ENCODE measurements around the gene APOL2.
"Not testable (repeated sequence)": the region's sequence is repeated elsewhere in the genome, so short reads cannot be mapped to it uniquely, and the experiment has no call there.

Gene APOL2, protein sequence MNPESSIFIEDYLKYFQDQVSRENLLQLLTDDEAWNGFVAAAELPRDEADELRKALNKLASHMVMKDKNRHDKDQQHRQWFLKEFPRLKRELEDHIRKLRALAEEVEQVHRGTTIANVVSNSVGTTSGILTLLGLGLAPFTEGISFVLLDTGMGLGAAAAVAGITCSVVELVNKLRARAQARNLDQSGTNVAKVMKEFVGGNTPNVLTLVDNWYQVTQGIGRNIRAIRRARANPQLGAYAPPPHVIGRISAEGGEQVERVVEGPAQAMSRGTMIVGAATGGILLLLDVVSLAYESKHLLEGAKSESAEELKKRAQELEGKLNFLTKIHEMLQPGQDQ

DNA sequence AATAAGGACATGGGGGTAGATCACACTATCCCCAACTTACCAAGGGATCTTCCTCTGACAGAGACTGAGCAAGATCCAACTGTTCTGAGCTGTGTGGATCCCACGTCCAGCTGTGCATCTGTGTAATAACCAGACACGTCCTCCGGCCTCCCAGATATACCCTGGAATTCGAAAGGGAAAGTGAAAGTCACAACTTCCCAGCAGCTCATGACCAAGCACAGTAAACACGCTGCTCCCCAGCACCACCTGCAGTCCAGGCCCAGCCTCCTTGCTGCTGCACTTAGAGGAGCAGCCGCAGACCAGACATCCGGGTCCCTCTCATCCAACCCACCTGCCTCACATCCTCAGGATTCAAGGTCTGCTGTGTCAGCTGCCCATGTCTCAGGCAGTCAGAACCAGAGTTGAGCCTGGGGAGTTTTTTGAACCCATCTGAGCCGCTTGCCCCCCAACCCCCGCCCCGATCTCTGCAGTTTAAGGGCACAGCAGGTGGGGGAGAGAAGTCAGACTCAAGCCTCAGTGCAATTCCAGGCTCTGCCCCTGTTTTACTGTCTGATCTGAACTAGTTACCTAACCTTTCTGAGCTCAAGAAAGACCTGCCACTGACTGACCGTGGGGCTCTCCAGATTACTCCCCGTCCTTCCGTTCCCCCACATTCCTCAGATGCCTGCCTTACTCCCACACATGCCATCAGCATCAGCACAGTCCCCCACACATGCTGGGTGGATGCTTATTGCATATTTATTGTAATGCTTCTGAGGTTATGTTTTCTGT, at the start of gene APOL2:
APOL2 (minus strand) TSS at position 127 of the 771 bp plus-strand sequence. CDS start 6,365 bp downstream, outside the sequence.
- peak; percentile 67 for DNase-seq (ENCODE audit: low read depth)

DNA sequence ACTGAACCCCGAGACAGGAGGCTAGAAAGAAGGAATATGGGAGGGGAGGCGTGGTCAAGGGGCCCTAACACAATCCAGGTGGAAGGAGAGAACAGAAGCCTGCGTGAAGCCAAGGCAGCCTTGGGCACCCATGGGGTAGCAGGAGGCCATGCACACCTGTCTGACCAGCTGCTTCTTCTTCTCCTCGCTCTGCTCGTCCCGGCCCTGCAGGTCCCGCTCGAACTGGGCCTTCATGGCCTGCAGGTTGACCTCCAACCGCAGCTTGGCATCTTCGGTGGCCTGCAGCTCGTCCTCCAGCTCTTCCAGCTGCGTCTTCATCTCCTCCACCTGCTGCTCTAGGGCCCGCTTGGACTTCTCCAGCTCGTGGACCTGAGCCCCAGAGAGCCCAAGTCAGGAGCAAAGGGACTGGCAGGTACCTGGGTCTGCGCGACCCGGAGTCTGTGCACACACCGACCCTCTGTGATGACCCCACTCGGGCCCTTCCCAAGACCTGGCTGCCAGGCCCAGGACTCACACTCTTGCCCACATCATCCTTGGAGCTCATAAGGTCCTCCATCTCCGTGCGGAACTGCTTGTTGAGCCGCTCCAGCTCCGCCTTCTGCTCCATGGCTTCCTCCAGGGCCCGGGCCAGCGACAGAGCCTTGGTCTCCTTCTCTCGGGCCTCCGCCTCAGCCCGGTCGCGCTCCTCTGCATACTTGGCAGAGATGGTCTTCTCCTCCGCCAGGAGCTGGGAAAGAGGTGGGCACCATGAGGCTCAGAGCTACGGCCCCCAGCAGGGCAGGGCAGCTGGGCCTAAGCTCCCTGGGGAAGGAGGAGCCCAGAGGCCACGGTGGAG, 49.5 kb upstream of the APOL2 start:
- DNase-seq (ENCODE audit: low read depth) = no peak

DNA sequence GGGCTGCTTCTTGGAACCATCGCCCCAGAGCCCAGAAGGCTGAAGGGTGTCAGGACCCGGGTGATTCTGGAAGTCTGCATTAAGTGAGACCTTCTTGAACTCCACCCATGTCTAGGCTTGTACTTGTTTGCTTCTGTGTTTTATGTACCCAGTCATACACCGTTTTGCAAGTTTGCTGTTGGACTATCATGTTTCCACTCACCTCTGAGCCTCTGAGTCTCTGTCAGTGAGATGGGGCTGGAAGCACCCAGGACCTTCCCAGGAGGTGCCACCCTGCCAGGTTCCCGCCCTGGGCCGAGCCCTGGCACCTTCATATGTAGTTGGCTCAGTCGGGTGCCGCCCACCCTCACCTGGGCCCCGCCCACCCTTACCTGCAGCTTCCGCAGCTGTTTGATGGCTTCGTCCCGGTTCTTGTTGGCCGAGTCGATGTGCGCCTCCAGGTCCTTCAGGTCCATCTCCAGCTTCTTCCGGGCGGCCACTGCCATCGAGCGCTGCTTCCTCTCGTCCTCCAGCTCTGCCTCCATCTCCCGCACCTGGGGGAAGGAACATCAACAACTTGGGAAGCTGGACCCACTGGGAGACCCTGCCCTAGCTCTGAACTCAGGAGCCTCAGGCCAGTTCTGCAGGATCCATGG, 48.7 kb upstream of the APOL2 start:
- DNase-seq (ENCODE audit: low read depth) = no peak

DNA sequence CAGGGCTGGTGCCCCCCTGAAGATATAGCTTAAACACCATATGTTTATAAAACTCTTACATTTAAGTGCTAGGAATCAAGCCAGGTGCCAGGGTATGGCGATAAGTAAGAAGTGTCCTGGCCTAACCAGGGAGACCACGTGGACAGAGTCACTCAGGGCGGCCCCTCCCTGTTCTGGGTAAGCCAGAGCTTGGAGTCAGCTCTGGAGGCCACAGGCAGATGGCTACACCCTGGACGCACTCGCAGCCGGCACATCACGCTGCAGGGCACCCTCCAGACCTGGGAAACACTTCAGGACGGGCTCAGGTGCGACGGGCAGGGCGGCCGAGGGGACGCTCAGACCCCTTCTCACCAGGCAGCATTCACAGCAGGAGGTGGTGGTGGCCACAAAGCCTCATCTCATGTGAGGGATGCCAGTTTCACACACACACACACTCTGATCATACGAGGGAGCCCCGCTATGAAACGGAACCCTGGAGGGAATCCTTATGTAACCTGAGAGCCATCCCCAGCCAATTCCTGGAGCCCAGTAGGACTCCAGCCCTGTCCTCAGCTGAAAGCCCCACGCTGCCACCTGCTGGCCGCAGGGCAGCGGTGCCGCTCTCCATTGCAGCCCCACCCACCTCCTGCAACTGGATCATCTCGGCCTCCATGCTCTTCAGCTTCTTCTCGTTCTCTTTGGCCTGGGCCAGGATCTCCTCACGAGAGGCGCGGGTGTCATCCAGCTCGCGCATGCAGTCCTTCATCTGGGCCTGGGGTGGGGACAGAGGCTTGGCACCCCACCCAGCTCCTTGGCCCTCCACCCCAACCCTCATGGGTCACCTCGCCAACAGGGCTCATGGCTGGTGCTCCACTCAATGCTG, 47.0 kb upstream of the APOL2 start:
- DNase-seq (ENCODE audit: low read depth) = no peak

DNA sequence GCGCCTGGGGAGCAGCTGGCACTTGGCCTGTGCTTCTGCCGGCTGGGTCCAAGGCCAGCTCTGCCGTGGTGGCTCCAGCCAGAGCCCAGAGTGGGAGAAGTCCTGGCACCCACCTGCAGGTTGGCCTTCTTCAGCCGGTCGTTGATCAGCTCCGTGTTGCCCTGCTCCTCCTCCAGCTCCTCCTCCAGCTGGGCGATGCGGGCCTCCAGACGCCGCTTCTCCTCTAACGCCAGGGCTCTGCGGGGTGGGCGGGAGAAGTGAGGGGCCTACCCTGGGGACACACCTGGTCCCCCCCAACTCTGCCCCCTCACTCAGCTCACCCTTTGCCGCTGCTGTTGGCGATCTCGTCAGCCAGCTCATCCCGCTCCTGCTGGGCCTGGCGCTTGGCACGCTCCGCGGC, 46.2 kb upstream of the APOL2 start:
- no peak for DNase-seq (ENCODE audit: low read depth)

DNA sequence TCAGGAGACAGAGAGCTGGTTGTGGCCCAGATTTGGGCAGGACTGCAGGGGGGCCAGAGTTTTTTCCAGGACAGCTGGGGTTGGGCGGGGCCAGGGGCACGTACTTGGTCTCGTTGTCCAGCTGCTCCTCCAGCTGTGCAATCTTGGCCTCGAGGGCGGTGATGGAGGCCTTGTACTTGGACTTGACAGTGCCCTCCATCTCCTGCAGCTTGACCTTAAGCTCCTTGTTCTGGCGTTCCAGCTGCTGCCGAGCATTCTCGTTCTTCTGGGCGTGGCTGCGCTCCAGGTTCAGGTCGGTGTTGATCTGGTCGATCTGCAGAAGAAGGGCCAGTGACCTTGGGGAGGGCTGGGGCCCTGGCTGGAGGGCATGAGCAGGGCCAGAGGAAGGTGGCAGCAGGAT, 45.7 kb upstream of the APOL2 start:
- DNase-seq (ENCODE audit: low read depth) = no peak

DNA sequence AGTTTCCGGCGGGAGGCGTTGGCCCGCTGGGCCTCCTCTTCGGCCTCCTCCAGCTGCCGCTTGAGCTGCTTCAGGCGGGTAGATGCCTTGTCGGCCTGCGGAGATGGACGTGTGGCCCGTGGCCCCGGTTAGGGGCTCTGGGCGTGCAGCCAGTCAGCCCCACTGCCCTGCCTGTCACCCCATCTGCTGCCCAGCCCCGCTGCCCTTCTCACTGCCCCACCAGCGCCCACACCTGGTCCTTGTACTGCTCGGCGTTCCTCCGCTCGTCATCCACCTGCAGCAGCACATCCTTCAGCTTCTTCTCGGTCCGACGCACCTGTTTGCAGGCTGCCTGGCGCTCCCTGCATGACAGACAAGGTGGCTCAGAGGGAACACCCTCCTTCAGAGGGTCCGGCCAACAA, 44.8 kb upstream of the APOL2 start:
- DNase-seq (ENCODE audit: low read depth) = no peak

DNA sequence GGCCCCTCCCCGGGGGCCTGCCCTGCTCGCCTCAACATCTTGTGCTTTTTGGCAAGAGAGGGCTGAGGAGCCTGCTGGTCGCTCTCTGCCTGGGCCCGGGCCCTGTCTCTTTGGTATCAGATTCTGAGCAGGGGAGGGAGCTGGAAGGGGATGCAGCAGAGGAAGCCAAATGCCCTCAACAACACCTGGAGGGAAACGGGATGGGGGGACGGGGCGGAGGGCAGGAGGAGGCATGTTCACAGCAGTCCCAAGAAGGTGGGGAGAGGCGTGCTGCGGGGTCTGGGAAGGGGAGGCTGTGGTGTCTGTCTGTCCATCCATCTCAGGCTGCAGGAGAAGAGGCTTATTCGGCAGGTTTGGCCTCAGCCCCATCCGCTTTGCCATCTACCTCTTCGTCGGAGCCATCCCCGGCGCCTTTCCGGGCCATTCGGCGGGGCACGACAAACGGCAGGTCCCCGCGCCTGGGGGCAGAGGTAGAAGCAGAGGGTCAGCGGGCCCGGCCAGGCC, 43.1 kb upstream of the APOL2 start:
- DNase-seq (ENCODE audit: low read depth) = no peak

DNA sequence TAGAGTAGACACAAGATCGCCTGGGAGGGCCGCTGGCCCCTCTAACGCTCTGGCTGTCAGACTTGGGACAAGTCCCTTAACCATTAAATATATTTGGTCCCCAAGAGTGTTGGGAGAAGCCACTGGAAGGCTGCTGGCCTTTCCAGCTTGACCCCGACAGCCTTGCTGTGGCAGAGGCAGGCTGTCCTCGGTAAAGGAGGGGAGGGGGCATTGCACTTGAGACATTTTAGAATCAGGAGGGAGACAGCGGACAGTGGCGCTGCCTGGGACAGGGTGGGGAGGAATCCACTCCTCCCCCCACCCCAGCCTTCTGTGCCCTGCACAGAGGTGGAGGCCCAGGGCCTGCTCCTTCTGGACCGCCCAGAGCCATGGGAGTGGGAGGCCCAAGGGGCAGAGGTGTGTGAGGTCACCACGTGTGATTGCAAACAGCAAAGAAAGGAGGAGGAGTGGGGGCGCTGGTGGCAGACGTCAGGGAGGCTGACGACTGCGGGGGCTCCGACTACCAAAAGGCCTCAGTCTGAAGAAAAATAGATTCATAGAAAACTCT, 42.5 kb upstream of the APOL2 start:
- no peak for DNase-seq (ENCODE audit: low read depth)

DNA sequence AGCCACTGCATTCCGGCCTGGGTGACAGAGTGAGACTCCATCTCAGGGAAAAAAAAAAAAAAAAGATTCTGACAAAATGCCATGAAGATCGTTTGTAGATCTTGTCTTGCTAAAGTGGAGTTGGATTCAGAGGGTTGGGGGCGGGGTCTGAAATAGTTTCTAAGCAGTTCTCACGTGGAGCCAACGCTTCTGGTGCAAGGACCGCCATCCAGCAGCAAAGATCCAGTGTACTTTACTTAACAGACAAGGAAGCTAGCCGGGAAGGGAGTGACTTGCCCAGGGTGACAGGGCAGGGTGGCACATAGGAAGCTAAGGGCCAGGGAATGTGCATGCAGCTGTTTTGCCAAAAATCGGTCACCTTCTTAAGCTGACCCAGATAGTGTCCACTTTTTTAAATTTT, 41.1 kb upstream of the APOL2 start:
- no peak for DNase-seq (ENCODE audit: low read depth)

DNA sequence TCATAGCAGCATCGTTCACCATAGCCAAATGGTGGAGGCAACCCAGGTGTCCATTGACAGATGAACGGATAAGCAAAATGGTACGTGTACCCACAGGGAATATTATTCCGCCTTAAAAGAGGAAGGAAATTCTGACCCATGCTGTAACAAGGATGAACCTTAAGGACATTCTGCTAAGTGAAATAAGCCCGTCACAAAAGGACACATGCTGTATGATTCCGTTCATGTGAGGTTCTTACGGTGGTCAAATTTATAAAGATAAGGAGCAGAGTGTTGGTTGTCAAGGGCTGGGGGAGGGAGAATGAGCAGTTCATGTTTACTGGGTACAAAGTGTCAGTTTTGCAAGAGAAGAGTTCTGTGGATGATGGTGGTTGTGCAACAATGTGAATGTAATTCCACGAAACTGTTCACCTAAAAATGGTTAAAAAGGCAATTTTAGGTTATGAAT, 39.9 kb upstream of the APOL2 start:
- no peak for DNase-seq (ENCODE audit: low read depth)

DNA sequence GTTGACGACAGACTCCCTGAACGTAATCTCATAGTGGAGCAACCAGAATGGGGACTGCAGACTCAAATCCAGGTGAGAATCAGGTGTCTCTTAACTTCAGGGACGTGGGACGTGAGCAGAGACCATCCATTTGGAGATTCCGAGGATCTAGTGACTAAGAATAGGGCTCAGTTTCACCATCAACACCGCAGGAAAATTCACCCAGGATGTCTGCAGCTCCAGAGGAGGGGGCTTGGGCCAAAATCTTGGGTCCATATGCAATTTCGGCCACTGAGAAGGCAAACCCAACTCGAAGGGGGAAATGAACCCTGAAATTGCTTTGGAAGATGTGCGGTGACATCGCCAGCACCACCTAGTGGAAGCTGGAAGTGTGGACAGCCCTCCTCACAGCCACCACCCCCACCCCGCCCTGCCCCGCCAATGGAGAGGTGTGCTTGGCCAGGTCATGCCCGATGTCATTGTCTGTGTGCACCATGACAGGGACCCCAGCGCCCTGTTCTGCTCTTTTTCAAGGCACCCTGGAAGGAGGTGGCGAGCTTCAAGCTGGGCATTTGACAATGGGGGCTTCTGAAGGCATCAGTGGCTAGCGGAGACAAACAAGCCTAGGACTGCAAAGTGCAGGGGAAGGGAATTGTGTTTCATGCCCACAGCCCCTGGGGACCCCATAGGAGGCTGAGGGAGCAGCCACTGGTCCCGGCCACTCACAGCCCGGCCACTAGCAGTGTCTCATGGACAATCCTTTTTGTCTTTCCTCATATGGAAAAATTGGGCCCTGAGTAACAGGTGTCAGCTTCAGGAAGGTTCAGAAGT, 38.4 kb upstream of the APOL2 start:
- DNase-seq (ENCODE audit: low read depth) = no peak

DNA sequence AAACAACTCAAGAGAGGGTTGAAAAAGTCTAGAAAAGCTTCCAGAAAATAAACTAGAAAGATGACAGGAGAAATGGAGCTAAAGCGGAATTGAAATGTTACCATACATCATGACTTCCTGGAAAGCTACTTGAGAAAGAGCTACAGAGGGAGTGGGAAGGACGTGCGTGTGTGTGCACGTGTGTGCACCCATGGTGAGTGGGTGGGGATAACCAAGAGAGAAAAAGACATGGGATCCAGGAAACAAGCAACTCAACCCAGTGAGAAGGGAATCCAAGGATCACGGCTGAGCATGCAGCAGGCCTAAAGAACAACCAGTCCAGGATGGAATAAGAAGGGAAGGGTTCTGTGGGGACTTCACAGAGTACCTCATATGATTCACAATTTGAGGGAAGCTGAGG, 35.2 kb upstream of the APOL2 start:
- DNase-seq (ENCODE audit: low read depth) = no peak

DNA sequence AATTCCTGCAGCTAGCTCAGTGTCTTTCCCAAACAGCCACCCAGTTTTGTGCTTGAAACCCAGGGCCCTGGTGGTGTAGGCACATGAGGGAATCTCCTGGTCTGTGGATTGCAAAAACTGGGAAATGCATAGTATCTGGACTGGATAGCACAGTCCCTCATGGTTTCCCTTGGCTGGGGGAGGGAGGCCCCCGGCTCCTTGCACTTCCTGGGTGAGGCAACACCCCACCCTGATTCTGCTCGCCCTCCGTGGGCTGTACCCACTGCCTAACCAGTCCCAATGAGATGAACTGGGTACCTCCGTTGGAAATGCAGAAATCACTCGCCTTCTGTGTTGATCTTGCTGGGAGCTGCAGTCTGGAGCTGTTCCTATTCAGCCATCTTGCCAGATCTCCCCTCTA, 32.6 kb upstream of the APOL2 start:
- not testable (repeated sequence) for DNase-seq (ENCODE audit: low read depth)

DNA sequence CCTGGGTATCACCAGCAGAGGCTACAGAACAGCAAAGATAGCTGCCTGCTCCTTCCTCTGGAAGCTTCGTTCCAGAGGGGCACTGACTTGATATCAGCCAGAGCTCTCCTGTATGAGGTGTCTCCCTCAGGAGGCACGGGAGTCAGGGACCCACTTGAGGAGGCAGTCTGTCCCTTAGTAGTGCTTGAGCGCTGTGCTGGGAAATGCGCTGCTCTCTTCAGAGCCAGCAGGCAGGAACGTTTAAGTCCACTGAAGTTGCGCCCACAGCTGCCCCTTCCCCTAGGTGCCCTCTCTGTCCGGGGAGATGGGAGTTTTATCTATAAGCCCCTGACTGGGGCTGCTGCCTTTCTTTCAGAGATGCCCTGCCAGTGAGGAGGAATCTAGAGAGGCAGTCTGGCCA, 31.9 kb upstream of the APOL2 start:
- DNase-seq (ENCODE audit: low read depth) = not testable (repeated sequence)

DNA sequence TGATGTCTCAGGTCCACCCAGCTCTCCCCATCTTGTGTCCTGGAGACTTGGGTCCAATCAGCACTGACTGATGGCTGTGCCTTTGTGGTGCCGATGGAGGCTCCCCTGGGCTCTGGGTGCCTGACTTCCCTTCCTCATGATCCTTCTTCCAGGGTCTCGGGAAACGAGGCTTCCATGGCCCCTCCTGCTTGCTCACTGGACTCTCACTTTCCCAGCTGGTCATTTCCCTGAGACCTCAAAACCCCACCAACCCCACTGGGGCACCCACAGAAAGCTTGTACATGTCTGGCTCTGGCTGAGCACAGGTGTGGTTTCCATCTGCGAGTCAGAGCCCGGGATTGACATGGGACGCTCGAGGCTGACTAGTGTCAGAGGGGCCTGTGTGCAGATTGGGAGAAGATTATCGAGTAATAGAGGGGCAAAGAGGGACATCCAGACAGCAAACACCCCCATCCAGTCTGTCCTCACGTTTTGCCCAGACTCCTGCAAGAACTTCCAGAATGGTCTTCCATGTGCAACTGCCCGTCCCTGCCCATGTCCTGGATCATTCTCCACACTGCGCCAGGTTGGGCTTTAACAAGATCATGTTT, 28.7 kb upstream of the APOL2 start:
- no peak for DNase-seq (ENCODE audit: low read depth)

DNA sequence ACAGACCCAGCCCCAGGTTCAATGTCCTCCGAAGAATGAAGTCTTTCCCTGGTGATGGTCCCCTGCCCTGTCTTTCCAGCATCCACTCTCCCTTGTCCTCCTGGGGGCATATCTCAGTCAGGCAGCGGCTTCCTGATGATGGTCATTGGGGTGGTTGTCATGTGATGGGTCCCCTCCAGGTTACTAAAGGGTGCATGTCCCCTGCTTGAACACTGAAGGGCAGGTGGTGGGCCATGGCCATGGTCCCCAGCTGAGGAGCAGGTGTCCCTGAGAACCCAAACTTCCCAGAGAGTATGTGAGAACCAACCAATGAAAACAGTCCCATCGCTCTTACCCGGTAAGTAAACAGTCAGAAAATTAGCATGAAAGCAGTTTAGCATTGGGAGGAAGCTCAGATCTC, 27.7 kb upstream of the APOL2 start:
- DNase-seq (ENCODE audit: low read depth) = no peak

DNA sequence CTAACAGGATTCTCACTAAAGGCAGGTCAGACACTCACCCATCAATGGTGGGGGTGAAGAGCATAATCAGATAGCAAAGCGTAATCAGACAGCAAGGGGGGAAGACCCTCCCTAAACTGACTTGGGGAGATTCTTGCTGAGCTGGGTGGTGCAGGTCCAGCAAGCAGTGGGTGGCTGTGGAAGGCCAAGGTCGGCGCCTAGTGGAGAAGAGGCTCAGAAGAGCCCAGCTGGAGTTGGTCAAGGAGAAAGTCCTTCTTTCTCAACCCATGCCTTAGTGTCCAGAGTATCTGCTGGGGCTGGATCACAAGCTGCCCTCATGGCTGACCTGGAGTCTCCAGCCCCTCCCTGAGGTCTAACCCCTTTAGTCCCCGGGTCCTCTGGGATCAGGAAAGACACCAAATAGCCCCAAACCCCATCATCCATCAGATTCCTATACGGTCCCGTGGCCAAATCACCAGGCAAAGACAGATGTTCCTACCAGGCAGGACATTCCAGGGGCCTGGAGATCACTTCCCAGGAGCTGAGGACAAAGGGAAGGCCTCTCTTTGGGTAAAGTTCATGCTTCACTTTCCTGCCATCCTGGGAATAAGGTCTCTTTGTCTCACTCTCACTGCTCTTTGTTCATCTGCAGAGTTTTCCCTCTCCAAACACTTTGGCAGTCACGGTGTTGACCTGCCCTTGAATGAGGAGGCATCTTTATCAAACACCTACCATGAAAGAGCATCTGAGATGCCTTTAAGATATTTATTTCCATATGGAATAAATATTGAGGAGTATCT, 24.7 kb upstream of the APOL2 start:
- DNase-seq (ENCODE audit: low read depth) = not testable (repeated sequence)
